Activated T-helper 17 cell treated with anti-CD3 and anti-CD28 coated beads, Interleukin-2, amount 50 U/mL, for 72 hours (primary cell): Measurements from ENCODE around the gene GRIK1. TPM values are rescaled to one million over a fixed set of nuclear protein-coding genes. Genes with fewer than 3 reads are reported as not detected.
"Not testable (repeated sequence)": the region's sequence is repeated elsewhere in the genome, so short reads cannot be mapped to it uniquely, and the experiment has no call there.

Experiments used
- ATAC-seq: fragments of 150-1000 bp; cut with Tn5 transposase; replicated peaks from 2 replicates; pipeline ENCODE4 v1.10.0; 2021; ENCODE audit warnings: mild to moderate bottlenecking, moderate library complexity
- H3K27ac Mint-ChIP-seq: one replicate; pipeline ENCODE4 v1.8.0; 2022; ENCODE audit warnings: mixed read lengths
- H3K27me3 Mint-ChIP-seq: one replicate; pipeline ENCODE4 v1.8.0; 2022; ENCODE audit warnings: mixed read lengths
- H3K36me3 Mint-ChIP-seq: one replicate; pipeline ENCODE4 v1.8.0; 2022; ENCODE audit warnings: low read depth, mild to moderate bottlenecking, mixed read lengths
- H3K4me1 Mint-ChIP-seq: one replicate; pipeline ENCODE4 v1.8.0; 2022; ENCODE audit warnings: mixed read lengths
- H3K4me3 Mint-ChIP-seq: one replicate; pipeline ENCODE4 v1.8.0; 2022; ENCODE audit warnings: mild to moderate bottlenecking, mixed read lengths
- H3K9me3 Mint-ChIP-seq: one replicate; pipeline ENCODE4 v1.8.0; 2022; ENCODE audit warnings: mixed read lengths
- total RNA-seq, 2 donors: library from RNA; stranded (reverse); gene quantifications; one replicate each; pipeline ENCODE4 v1.2.3, GENCODE V29; 2022

The GRIK1 gene
- total RNA-seq, 2 donors from 2014 or later, result not detected

- Mint-ChIP-seq H3K27ac (no peak overlapping the region), H3K4me3 (no peak overlapping the region), H3K27me3 (no peaks in the 10 kb centered on the region), H3K36me3 (no peaks in the 10 kb centered on the region), H3K4me1 (no peaks in the 10 kb centered on the region), H3K9me3 (peaks cover 4% of the 10 kb centered on the region)
- ATAC-seq, result no peak
Measured at GRCh38 chr21:29626801-29627470, 312.9 kb downstream of the GRIK1 start.

- Mint-ChIP-seq H3K4me1 (no peaks in the 10 kb centered on the region), H3K4me3 (no peak overlapping the region), H3K9me3 (peaks cover 4% of the 10 kb centered on the region), H3K27ac (no peak overlapping the region), H3K27me3 (no peaks in the 10 kb centered on the region), H3K36me3 (no peaks in the 10 kb centered on the region)
- no peak for ATAC-seq
Measured at GRCh38 chr21:29625990-29626389, 313.8 kb downstream of the GRIK1 start.

GRCh38 chr21:29624776-29625175 lies 315.0 kb downstream of the GRIK1 start:
- Mint-ChIP-seq H3K4me1 (no peaks in the 10 kb centered on the region), H3K9me3 (peaks cover 4% of the 10 kb centered on the region), H3K4me3 (no peak overlapping the region), H3K27me3 (no peaks in the 10 kb centered on the region), H3K27ac (no peak overlapping the region), H3K36me3 (no peaks in the 10 kb centered on the region)
- no peak for ATAC-seq

- no peak overlapping the region for H3K27ac Mint-ChIP-seq
- no peak for ATAC-seq
- no peaks in the 10 kb centered on the region for H3K36me3 Mint-ChIP-seq
- H3K27me3 Mint-ChIP-seq, result no peaks in the 10 kb centered on the region
- H3K4me1 Mint-ChIP-seq, result no peaks in the 10 kb centered on the region
- H3K9me3 Mint-ChIP-seq, result peaks cover 4% of the 10 kb centered on the region
- H3K4me3 Mint-ChIP-seq, result no peak overlapping the region
Measured at GRCh38 chr21:29621525-29621924, 318.3 kb downstream of the GRIK1 start.

GRCh38 chr21:29616209-29616751 lies 323.5 kb downstream of the GRIK1 start:
- Mint-ChIP-seq H3K27ac (no peak overlapping the region), H3K9me3 (no peaks in the 10 kb centered on the region), H3K27me3 (no peaks in the 10 kb centered on the region), H3K4me3 (no peak overlapping the region), H3K36me3 (no peaks in the 10 kb centered on the region), H3K4me1 (no peaks in the 10 kb centered on the region)
- ATAC-seq, result no peak

GRCh38 chr21:29613877-29614276 lies 325.9 kb downstream of the GRIK1 start:
- Mint-ChIP-seq H3K4me1 (no peaks in the 10 kb centered on the region), H3K27ac (no peak overlapping the region), H3K9me3 (no peaks in the 10 kb centered on the region), H3K27me3 (no peaks in the 10 kb centered on the region), H3K36me3 (no peaks in the 10 kb centered on the region), H3K4me3 (no peak overlapping the region)
- ATAC-seq, result no peak

- no peaks in the 10 kb centered on the region for H3K36me3 Mint-ChIP-seq
- no peaks in the 10 kb centered on the region for H3K4me1 Mint-ChIP-seq
- H3K27ac Mint-ChIP-seq, result no peak overlapping the region
- H3K27me3 Mint-ChIP-seq, result no peaks in the 10 kb centered on the region
- ATAC-seq, result no peak
- no peak overlapping the region for H3K4me3 Mint-ChIP-seq
- no peaks in the 10 kb centered on the region for H3K9me3 Mint-ChIP-seq
Measured at GRCh38 chr21:29613021-29613420, 326.8 kb downstream of the GRIK1 start.

GRCh38 chr21:29610779-29611360 lies 328.9 kb downstream of the GRIK1 start:
- no peak for ATAC-seq
- no peaks in the 10 kb centered on the region for H3K9me3 Mint-ChIP-seq
- H3K4me3 Mint-ChIP-seq, result no peak overlapping the region
- no peaks in the 10 kb centered on the region for H3K4me1 Mint-ChIP-seq
- no peaks in the 10 kb centered on the region for H3K36me3 Mint-ChIP-seq
- H3K27ac Mint-ChIP-seq, result no peak overlapping the region
- H3K27me3 Mint-ChIP-seq, result no peaks in the 10 kb centered on the region

GRCh38 chr21:29606613-29607012 lies 333.2 kb downstream of the GRIK1 start:
- no peak for ATAC-seq
- no peaks in the 10 kb centered on the region for H3K4me1 Mint-ChIP-seq
- no peaks in the 10 kb centered on the region for H3K27me3 Mint-ChIP-seq
- no peaks in the 10 kb centered on the region for H3K36me3 Mint-ChIP-seq
- no peak overlapping the region for H3K27ac Mint-ChIP-seq
- no peaks in the 10 kb centered on the region for H3K9me3 Mint-ChIP-seq
- no peak overlapping the region for H3K4me3 Mint-ChIP-seq

- not testable (repeated sequence) for H3K4me3 Mint-ChIP-seq, ATAC-seq, H3K9me3 Mint-ChIP-seq, H3K36me3 Mint-ChIP-seq, H3K27ac Mint-ChIP-seq, H3K4me1 Mint-ChIP-seq, H3K27me3 Mint-ChIP-seq
Measured at GRCh38 chr21:29605219-29605618, 334.6 kb downstream of the GRIK1 start.

GRCh38 chr21:29604076-29604475 lies 335.7 kb downstream of the GRIK1 start:
- no peak for ATAC-seq
- H3K27me3 Mint-ChIP-seq, result no peaks in the 10 kb centered on the region
- H3K4me1 Mint-ChIP-seq, result no peaks in the 10 kb centered on the region
- no peak overlapping the region for H3K4me3 Mint-ChIP-seq
- no peak overlapping the region for H3K27ac Mint-ChIP-seq
- no peaks in the 10 kb centered on the region for H3K36me3 Mint-ChIP-seq
- no peaks in the 10 kb centered on the region for H3K9me3 Mint-ChIP-seq

- Mint-ChIP-seq H3K36me3 (no peaks in the 10 kb centered on the region), H3K27me3 (no peaks in the 10 kb centered on the region), H3K4me1 (no peaks in the 10 kb centered on the region), H3K27ac (no peak overlapping the region), H3K4me3 (no peak overlapping the region), H3K9me3 (no peaks in the 10 kb centered on the region)
- ATAC-seq, result no peak
Measured at GRCh38 chr21:29601047-29601446, 338.7 kb downstream of the GRIK1 start.

GRCh38 chr21:29586696-29587095 lies 353.1 kb downstream of the GRIK1 start:
- Mint-ChIP-seq H3K27ac (no peak overlapping the region), H3K4me1 (no peaks in the 10 kb centered on the region), H3K27me3 (no peaks in the 10 kb centered on the region), H3K36me3 (no peaks in the 10 kb centered on the region), H3K9me3 (no peaks in the 10 kb centered on the region), H3K4me3 (no peak overlapping the region)
- ATAC-seq, result no peak

- H3K4me1 Mint-ChIP-seq, result no peaks in the 10 kb centered on the region
- H3K27me3 Mint-ChIP-seq, result no peaks in the 10 kb centered on the region
- H3K27ac Mint-ChIP-seq, result no peak overlapping the region
- H3K36me3 Mint-ChIP-seq, result no peaks in the 10 kb centered on the region
- no peak for ATAC-seq
- H3K4me3 Mint-ChIP-seq, result no peak overlapping the region
- no peaks in the 10 kb centered on the region for H3K9me3 Mint-ChIP-seq
Measured at GRCh38 chr21:29585462-29585861, 354.3 kb downstream of the GRIK1 start.

GRCh38 chr21:29583424-29583924 lies 356.3 kb downstream of the GRIK1 start:
- no peak overlapping the region for H3K27ac Mint-ChIP-seq

More at GRCh38 chr21:29583424-29583924, 356.3 kb downstream of the GRIK1 start:
- H3K4me3 Mint-ChIP-seq, result no peak overlapping the region
- H3K4me1 Mint-ChIP-seq, result no peaks in the 10 kb centered on the region
- no peaks in the 10 kb centered on the region for H3K36me3 Mint-ChIP-seq
- no peaks in the 10 kb centered on the region for H3K27me3 Mint-ChIP-seq
- H3K9me3 Mint-ChIP-seq, result no peaks in the 10 kb centered on the region
- no peak for ATAC-seq
